H1 (cell line): ENCODE data around the gene NDUFA13. TPM values are rescaled to one million over a fixed set of nuclear protein-coding genes. Genes with fewer than 3 reads are reported as not detected.

Experiments
- BCL11A ChIP-seq, 2 experiments: IDR thresholded peaks; one replicate each; pipeline ENCODE4 v1.6.1; 2011; ENCODE audit warnings: low read depth in 2 of 2, low read length in 2 of 2, mild to moderate bottlenecking in 2 of 2
- BRCA1 ChIP-seq: IDR thresholded peaks from 2 replicates; pipeline ENCODE4 v1.6.1; 2012; ENCODE audit warnings: low read depth, low read length, improper control_type of control experiment
- E2F6 ChIP-seq: IDR thresholded peaks from 2 replicates; pipeline ENCODE4 v1.6.1; 2012; ENCODE audit warnings: inconsistent platforms
- EGR1 ChIP-seq: IDR thresholded peaks from 2 replicates; pipeline ENCODE4 v1.6.1; 2011; ENCODE audit warnings: low read depth, low read length, borderline replicate concordance
- JUND ChIP-seq: IDR thresholded peaks from 2 replicates; pipeline ENCODE4 v1.6.1; 2011; ENCODE audit warnings: mild to moderate bottlenecking, improper control_type of control experiment, low read length
- NRF1 ChIP-seq: IDR thresholded peaks from 2 replicates; pipeline ENCODE4 v1.6.1; 2011; ENCODE audit warnings: mild to moderate bottlenecking, low read depth, low read length, improper control_type of control experiment
- PHF8 ChIP-seq: fragments of 200-600 bp; sonication (generic); conservative IDR thresholded peaks from 2 replicates; pipeline ENCODE4 v1.7.1; 2012; ENCODE audit warnings: low read depth, mild to moderate bottlenecking, inconsistent platforms, low read length, moderate library complexity
- RAD21 ChIP-seq, 2 experiments: IDR thresholded peaks in 1 of 2; conservative IDR thresholded peaks in 1 of 2; 2 replicates each; pipeline ENCODE4 v1.6.1; 2011; ENCODE audit warnings: low read depth in 2 of 2, low read length in 2 of 2, improper control_type of control experiment in 1 of 2, inconsistent platforms in 1 of 2, mild to moderate bottlenecking in 1 of 2, moderate library complexity in 1 of 2
- SIRT6 ChIP-seq: IDR thresholded peaks from one replicate; pipeline ENCODE4 v1.7.1; 2012; ENCODE audit warnings: low read length, inconsistent platforms
- SIX5 ChIP-seq: IDR thresholded peaks from 2 replicates; pipeline ENCODE4 v1.6.1; 2011; ENCODE audit warnings: mild to moderate bottlenecking, low read depth, low read length
- SUZ12 ChIP-seq: fragments of 200-600 bp; sonication (generic); IDR thresholded peaks from 2 replicates; pipeline ENCODE4 v1.6.1; 2012; ENCODE audit warnings: mild to moderate bottlenecking, inconsistent platforms, low read length, moderate library complexity, mixed read lengths
- polyA plus RNA-seq, 7 experiments: library from polyadenylated mRNA; depleted of rRNA in 3 of 7; stranded (reverse) in 5 of 7; unstranded in 2 of 7; fragments of >200 nt in 5 of 7; fragments of 200-250 nt in 2 of 7; gene quantifications; 1 replicate in 5 of 7; 2 replicates in 1 of 7; 4 replicates in 1 of 7; pipeline versions ENCODE4 v1.2.1 to v1.2.3, GENCODE V29; 2011 to 2013; ENCODE audit warnings: missing spikeins in 2 of 7, mixed read lengths in 2 of 7
- total RNA-seq: library from RNA; stranded (reverse); fragmentation: NEBNext Ultra II Directional; extraction: Animal tissue kit (Norgen Biotek cat#: 25700); gene quantifications from 2 replicates; pipeline ENCODE4 v1.2.1, GENCODE V29; 2021

The NDUFA13 gene
- total and polyA plus RNA-seq, 2 of the 8 experiments (the other 6 are each of a cell fraction or from before 2014, with no cell fraction given), result 413 to 1,105 TPM

GRCh38 chr19:19568802-19569756 lies 53.1 kb downstream of the NDUFA13 start (continued):
- TF ChIP-seq SUZ12 (no peak), BRCA1 (no peak), SIX5 (no peak), E2F6 (no peak), EGR1 (no peak), PHF8 (no peak), RAD21 (IDR thresholded peaks at IDR 0.05 in 1 of 2, conservative IDR thresholded peaks at IDR 0.05 in 1 of 2; ENCODE audit: low read depth in 2 of 2, low read length in 2 of 2) (no peak), JUND (no peak), NRF1 (no peak), BCL11A (IDR thresholded peaks at IDR 0.05; ENCODE audit: low read depth in 2 of 2, low read length in 2 of 2) (no peak), SIRT6 (no peak)
